Inflammatory macrophage treated with lipopolysaccharide for 1 hour (primary cell): ENCODE results near the gene CYTL1.
"Not testable (repeated sequence)": the region's sequence is repeated elsewhere in the genome, so short reads cannot be mapped to it uniquely, and the experiment has no call there.

Experiments used
- DNase-seq, 2 donors: peaks; one replicate each; pipeline ENCODE4 v3.0.0-alpha.2; 2020 to 2022

CYTL1 gene

DNA sequence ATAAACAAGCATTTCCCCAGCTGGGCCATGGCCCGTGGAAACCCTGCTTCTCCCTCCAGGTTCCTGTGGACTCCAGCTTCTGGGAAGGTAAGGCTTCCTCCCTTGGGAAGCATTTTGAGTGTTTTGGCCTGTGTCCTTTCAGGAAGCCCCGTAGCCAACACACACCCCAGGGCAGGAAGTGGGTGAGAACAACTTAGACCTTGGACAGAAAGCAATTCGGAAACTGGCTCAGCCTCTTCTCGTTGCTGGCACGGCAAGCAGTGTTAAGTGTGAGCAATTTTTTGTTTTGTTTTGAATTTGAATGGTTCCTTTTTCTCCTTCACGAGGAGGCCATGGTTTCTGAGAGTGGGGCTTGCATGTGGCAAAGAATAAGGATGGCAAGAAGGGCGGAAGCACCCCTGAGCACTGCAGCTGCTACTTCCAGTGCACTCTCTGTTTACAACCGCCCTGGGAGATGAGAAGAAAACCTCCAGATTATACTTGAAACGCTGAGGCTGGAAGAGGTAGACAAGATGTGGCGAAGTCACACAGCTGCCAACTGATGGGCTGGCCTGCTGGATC, 14.1 kb upstream of the CYTL1 start:
- DNase-seq: peak in 1 of 2 donors; percentile 37

DNA sequence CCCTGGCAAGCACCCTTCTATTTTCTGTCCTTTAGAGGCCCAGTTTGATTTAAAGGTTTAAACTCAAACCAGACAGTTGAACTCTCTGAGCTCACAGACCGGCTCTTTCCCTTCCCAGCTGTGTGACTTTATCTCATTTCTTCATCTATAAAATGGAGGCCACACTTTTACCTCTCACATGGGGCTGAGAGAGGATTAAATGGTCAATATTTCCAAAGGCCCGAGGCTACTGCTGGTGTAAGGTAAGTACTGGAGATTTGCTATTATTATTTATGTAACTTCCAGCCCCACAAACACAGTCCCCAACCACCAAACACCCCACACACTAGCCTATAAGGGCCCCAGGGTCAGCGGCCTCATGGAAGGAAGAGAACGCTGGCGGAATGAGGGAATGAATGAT, 13.6 kb upstream of the CYTL1 start:
- DNase-seq: no peak

DNA sequence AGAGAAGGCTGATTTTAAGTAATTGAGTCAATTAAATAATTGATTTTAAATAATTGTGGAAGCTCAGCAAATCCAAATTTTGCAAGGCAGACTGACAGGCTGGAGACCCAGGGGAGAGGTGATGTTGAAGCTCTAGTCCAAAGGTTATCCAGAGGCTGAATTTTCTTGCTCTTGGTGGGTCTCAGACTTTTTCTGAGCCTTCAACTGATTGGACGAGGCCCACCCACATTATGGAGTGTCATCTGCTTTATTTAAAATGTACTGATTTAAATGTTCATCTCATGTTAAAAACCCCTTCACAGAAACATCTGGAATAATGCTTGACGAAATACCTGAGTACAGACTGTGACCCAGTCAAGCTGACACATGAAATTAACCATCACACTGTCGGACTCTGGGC, 11.7 kb upstream of the CYTL1 start:
- no peak for DNase-seq

DNA sequence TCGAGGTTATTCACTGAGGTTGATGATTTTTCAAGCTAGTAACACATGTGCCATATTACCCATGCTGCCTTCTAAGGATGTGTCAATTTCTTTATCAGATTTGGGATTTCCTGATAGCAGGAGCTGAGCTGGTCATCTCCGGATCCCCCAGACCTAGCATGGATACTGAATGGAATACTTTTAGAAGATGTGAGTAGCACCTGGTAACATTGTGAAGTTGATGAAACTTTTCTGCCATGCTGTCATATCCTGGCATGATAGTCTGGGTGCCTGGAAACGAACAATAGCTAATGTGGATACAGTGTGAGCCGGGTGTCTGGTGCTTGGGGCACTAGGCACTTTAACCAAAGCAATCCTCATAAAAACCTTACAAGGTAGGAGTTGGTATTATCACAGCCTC, 11.0 kb upstream of the CYTL1 start:
- DNase-seq: no peak

DNA sequence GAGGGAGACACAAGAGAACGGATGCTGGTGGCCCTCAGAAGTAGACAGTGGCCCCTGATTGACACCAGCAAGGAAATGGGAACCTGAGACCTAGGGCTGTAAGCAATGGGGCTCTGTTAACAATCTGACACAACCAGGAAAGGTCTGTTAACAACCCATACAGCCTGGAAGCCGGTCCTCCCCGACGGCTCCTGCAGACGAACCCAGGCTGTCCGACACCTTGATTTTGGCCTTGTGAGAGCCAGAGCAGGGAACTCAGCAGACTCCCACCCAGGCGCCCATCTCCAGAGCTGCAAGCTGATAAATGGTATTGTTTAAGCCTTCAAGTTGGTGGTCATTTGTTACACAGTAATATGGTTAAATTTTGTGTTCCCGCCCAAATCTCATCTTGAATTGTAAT, 10.2 kb upstream of the CYTL1 start:
- DNase-seq: no peak

DNA sequence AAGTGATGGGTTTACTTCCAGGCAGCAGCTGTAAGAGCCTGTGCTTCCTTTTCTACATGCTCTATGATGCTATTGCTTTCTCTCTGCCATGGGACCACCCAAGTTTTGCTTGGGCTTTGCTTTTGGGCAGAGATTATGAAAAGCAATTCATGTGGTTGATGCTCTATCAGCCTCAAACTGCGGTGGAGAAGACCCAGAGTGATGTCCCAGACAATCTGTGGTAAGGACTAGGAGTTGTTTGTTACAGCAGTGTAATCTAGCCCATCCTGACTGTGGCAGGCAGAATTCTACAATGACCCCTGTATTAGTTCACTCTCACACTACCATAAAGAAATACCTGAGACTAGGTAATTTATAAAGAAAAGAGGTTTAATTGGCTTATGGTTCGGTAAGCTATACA, 9.2 kb upstream of the CYTL1 start:
- DNase-seq: no peak

DNA sequence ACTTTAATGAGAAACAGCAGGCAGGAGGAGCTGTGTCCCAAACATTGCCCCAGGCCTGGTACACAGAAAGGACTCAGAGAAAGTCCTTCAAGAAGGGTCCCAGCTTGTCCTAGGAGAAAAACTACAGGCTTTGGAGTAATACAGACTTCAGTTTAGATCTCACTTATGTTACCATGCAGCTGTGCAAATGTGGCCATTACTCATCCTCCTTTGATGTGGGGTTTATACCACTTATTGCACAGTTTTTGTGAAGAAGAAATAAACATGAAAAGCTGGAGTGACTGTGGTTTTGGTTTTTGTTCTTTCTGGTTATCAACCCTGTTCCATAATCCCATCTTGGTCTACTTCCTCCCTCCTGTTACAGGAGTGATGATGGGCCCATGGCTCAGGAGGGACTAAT, 8.1 kb upstream of the CYTL1 start:
- no peak for DNase-seq

DNA sequence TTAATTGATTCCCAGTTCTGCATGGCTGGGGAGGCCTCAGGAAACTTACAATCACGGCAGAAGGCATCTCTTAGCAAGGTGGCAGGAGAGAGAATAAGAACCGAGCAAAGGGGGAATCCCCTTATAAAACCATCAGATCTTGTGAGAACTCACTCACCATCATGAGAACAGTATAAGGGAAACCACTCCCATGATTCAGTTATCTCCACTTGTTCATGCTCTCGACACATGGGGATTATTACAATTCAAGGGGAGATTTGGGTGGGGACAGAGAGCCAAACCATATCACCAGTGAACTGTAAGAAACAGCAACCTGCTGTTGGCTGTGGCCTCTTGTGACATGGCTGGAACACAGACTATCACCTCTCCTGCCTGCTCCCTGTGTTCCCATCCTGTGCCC, 7.1 kb upstream of the CYTL1 start:
- DNase-seq: no peak

DNA sequence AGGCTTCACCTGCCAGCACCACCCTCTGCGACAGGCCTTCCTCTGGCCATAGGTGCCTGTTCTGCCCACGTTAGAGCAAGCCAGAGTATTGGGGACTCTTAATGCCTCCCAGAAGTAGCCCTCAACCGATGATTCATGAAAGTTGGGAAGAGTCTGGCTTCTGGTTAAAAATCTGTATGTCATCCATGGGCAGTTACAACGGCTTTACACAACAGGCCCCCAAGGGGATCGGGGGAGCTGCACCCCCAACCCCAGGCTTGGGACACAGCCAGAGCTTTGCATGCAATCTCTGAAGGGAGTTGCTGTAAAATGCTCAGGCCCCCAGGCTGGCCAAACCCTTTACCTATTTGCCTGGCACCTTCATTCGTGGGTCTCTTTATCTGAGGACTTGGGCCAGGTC, 5.4 kb upstream of the CYTL1 start:
- no peak for DNase-seq

DNA sequence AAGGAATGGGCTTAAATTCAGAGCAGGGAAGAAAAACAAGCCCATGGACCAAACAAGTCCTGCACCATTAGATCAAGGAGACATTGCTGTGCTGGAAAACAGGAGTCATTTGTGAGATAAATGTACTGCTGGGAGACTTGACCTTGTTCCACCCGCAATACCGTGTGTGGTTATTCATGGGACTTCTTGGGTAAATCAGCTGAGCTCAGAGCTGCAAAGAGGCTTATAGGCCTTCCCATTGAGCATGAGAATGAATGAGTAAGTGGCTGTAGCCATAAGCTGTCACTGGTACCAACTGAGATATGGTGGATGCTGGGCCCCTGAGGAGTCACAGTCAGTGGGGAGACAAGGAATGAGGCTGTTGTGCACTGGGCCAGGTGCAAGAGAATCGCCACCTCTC, 2.3 kb upstream of the CYTL1 start:
- no peak for DNase-seq

DNA sequence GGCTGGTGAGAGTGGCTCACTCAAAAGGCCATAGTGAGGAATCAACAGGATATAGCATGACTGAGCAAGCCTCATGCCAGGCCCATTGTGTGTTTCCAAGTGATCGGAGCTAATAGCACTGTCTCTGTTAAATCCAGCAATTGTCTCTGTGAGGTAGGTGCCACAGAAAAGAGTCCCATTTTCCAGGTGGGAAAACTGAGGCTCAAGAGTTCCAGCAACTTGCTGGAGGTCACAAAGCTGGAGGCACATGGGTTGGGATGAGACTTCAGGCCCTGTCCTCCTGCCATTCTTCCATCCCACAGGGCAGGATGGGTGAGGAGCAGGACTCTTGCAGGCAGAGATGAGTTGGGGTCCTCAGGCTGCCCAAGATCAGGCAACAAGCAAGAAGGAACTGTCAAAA, 1.1 kb upstream of the CYTL1 start:
- DNase-seq: no peak

DNA sequence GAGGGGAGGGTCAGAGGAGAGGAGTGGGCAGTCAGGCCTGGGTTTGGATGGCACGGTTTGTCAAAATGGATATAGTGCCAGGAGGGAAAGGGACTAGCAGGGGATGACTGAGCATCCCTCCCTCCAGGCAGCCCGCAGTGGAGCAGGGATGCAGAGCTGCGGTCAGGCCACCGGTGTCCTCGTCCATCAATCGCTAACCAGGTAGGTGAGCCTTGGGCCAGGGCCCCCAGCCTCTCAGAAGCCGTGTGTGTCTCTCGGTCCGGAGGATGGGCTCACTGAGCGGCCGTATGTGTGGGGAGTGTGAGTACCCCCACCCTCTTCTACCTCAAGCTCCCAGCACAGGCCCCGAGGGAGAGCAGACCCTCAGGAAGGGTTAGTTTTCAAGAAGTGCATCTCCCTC, 538 bp upstream of the CYTL1 start:
- DNase-seq: no peak

DNA sequence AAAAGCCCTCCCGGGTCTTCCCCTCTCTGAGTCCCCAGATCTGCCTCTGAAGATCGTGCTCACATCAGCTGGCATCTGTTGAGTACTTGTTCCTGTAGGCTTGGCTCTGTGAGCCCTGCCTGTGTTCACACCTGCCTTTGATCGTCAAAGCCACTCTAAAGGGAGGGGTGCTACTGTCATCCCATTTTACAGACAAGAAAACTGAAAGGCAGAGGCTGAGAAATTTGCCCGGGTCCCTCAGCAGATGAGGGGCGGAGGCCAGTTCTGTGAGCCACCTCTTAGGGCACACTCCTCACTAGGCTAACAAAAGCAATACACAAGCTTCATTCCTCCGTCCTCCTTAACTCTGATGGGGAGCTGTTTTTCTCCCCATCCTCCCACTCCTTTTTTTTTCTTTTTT, 655 bp downstream of the CYTL1 start:
- DNase-seq: no peak

DNA sequence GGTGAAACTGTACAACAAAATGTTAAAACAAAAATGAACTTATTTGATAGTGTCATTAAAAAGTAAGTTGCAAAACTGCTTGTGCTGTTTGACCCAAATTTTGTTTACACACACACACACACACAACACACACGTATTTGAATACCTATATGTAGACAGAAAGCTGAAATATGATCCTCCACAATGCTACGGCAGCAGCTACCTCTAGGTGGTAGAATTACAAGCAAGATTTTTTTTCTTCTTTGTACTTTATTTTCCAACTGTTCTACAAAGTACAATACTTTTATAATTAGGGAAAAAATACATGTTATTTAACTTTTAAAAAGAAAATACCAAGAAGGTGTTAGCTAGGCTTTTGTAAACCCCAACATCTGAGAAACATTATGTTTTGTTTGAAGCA, 1.2 kb downstream of the CYTL1 start:
- DNase-seq: no peak

DNA sequence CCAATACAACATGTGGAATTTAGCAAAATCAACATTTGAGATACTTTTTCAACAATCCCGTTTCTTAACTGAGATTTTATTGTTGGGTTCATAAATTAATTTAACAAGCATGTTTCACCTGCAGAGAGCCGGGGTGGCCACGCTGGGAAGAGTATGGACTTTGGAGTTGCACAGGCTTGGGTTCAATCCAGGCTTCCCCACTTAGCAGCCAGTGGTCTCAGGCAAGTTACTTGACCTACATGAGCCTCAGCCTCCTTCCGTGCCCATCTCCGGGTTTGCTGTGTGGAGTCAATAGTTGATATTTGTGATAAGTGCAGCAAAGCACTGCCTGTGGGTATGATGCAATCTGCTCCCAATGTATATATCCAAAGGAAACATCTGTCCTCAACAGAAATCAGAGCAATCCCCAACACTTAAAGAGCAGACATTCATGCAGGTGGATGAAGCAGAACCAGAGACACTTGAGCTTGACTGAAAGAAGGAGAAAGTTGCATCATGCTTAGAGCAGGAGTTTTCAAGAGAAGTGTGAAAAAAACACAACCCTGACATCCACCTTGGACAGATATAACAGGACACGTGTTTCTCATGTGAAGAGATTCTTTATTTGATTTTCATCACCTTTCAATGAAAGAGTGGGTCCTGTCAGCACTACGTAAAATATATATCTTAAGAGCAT, 5.1 kb downstream of the CYTL1 start:
- no peak for DNase-seq

DNA sequence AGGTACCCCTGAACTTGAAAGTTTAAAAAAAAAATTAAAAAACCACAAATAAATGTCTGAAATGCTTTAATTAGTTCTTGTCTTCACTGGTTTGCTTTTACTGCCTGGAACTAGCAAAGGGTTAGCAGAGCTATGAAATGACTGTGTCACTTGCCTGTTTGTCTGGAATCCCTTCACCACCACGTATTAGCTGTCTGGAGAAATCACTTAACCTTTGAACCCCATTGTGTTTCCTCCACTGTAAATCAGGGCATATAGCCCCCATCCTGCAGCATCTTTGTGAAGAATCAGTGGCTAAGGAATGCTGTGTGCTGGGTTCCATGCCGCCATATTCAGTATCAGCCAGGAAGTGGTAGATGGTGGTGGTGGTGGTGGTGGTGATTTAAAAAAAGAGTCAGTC, 6.3 kb downstream of the CYTL1 start:
- no peak for DNase-seq

DNA sequence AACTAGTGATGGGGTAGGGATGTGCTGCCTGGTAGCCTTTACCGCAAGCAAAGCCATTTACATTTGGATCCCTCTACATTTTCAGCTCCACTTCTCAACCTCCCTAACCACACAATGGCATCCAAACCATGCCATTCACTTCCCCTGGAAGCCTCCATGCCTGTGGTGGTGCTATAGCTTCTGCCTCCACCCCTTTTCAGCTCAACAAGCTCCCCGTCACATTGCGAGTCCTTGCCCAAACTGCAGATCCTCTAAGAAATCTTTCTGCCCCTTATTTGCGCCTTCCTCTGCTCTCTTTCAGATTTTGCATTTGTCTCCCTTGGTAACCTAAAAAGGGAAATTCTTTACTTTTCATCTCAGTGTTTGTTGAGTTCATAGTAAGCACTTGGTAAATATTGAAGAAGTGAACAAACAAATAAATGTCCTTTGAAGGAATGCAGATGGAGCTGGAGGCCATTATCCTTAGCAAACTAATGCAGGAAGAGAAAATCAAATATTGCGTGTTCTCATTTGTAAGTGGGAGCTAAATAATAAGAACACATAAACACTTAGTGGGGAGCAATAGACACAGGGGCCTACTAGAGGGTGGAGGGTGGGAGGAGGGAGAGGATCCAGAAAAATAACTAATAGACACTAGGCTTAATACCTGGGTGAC, 6.9 kb downstream of the CYTL1 start:
- no peak for DNase-seq

DNA sequence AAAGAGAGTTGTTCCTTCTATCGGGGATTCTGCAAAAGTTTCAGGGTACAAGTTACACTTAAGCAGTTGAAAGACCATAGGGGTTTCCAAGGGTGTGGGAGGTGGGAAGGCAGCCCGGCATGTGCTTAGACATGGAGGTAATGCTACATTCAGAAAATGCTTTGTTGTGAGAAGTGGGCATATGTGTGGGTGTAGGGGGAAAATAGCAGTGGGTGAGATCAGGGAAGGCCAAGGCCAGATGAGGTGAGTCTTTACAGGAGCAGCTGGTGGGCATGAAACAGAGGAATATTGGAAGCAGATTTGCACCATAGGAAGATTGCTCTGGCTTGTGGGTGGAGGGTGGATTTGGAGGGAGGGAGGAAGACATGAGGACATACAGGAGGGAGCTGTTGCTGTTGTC, 8.3 kb downstream of the CYTL1 start:
- DNase-seq: no peak

DNA sequence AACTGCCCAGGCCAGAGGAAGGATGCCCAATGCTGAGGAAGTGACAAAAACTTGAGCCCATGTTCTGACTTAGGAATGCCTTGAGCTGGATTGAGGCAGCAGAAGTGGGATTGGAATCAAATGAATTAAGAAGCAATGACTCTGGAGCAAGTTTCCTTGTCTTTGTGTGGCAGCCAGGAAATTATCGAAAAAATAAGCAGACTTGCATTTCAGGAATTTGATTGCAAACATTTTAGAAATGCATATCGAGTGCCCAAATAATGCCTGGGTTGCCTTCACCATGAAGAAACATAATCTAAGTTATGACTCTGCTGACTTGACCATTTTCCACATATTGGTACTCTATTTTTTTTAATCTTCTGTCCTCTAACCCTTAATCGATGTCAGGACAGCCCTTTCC, 9.5 kb downstream of the CYTL1 start:
- no peak for DNase-seq

DNA sequence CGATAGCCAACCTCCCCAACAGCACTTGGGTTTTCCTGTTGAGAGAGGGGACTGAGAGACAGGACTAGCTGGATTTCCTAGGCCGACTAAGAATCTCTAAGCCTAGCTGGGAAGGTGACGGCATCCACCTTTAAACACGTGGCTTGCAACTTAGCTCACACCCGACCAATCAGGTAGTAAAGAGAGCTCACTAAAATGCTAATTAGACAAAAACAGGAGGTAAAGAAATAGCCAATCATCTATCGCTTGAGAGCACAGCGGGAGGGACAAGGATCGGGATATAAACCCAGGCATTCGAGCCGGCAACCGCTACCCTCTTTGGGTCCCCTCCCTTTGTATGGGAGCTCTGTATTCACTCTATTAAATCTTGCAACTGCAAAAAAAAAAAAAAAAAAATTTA, 12.3 kb downstream of the CYTL1 start:
- DNase-seq: not testable (repeated sequence)

DNA sequence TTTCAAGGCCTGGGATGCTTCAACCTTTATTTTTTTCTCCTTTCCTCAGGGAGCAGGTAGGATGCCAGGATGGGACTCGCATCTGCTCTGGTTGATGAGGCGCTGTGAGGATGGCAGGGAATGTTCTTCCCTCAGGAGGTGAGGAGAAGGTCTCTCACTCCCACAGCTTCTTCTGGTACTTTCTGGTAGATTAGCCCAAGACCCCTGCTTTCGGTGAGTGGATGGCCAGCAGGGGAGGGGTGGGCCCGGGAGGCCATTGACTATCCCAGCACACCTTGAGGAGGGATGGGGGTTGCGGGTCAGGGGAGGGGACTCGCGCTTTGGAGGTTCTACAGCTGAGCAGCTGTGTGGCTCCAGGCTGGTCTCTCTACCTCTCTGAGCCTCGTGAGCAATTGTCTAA, 14.8 kb downstream of the CYTL1 start:
- DNase-seq: no peak

DNA sequence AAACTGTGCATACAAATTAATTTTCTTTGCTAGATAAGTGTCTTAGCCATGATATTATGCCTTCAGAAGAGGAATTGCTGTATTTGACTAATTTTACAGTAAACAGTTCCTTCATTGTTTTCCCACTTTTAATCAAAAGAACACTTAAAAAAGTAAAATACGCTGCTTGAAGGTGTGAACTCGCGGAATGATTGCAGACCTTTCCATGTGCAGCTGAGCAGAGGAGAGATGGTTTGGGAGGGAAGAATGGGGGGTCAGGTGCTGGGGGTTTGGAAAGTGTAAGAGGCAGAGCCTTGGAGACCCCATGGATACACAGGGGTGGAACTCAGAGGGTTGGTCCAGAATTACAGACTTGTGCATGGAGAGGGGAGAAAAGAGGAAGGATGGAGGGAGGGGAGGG, 15.3 kb downstream of the CYTL1 start:
- DNase-seq: no peak

DNA sequence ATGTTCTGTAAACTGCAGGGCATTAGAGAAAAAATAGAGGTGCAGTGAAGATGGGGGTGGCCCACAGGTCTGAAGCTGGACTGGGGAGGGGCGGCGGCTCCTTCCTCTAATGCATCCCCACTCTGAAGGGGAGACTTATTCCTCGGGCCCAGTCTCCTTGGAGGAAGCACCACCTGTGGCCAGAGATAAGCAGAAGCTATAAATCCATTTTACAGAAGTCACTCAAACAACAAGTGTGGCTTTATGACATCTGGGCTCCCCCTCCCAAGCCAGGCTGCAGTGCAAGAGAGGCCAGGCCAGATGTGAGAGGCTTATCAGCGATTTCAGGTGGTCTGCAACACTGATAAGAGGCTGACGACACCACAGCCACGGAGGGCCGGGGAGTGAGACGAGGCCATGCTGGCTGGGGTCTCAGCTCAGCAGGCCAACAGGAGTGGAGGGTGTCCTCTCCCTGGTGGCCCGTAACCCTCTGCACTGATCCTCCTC, 15.8 kb downstream of the CYTL1 start:
- DNase-seq: no peak

DNA sequence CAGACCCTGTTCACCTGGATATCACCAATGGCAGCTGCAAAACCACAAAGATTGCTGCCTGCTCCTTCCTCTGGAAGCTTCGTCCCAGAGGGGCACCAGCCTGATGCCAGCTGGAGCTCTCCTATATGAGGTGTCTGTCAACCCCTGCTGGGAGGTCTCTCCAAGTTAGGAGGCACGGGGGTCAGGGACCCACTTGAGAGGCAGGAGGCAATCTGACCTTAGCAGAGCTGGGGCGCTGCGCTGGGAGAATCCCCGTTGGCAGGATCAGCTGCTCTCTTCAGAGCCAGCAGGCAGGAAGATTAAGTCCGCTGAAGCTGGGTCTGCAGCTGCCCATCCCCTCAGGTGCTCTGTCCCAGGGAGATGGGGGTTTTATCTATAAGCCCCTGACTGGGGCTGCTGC, 17.6 kb downstream of the CYTL1 start:
- not testable (repeated sequence) for DNase-seq

DNA sequence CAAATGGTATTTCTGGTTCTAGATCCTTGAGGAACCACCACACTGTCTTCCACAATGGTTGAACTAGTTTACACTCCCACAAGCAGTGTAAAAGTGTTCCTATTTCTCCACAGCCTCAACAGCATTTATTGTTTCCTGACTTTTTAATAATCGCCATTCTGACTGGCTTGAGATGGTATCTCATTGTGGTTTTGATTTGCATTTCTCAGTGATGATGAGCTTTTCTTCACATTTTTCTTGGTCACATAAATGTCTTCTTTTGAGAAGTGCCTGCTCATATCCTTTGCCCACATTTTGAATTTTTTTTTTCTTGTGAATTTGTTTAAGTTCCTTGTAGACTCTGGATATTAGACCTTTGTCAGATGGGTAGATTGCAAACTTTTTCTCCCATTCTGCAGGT, 22.3 kb downstream of the CYTL1 start:
- not testable (repeated sequence) for DNase-seq
